Measurements from ENCODE around the gene FOXP2.

- no peak for TF ChIP-seq CTCF (IDR thresholded peaks at IDR 0.05; ENCODE audit: low read length)
- no peak for TF ChIP-seq EZH2 (IDR thresholded peaks at IDR 0.05; ENCODE audit: borderline replicate concordance, low read length)
Observed at GRCh38 chr7:114531326-114531725, 116.7 kb downstream of the FOXP2 start.
